Gastrocnemius medialis (tissue), 4 donors: ENCODE results near the gene PLN. TPM values are rescaled to one million over a fixed set of nuclear protein-coding genes. Genes with fewer than 3 reads are reported as not detected.

Source experiments
- ATAC-seq, 2 donors: fragments of 150-250 bp; one replicate each; pipeline ENCODE4 v1.9.1; 2016
- DNase-seq, 2 donors: peaks; one replicate each; pipeline ENCODE4 v3.0.0-alpha.2; 2019
- H3K27ac ChIP-seq, 4 donors: fragments of 200-600 bp; sonication (generic); 1 replicate in 1 of 4; 2 replicates in 3 of 4; pipeline ENCODE4 v1.5.1; 2016 to 2018; ENCODE audit warnings: mild to moderate bottlenecking in 2 of 4, moderate library complexity in 1 of 4
- H3K27me3 ChIP-seq, 3 donors: fragments of 200-600 bp; sonication (generic) in 2 of 3; 1 replicate in 1 of 3; 2 replicates in 2 of 3; pipeline versions ENCODE4 v1.5.1 to v1.6.0; 2016 to 2019; ENCODE audit warnings: mild to moderate bottlenecking in 1 of 3, moderate library complexity in 1 of 3
- H3K36me3 ChIP-seq, 2 donors: fragments of 200-600 bp; sonication (generic) in 1 of 2; one replicate each; pipeline ENCODE4 v1.5.1; 2017 to 2018
- H3K4me1 ChIP-seq, 2 donors: fragments of 200-600 bp; sonication (generic) in 1 of 2; one replicate each; pipeline ENCODE4 v1.5.1; 2016 to 2017; ENCODE audit warnings: mild to moderate bottlenecking in 2 of 2
- H3K4me3 ChIP-seq, 4 donors: fragments of 200-600 bp; sonication (generic) in 3 of 4; 1 replicate in 1 of 4; 2 replicates in 3 of 4; pipeline ENCODE4 v1.5.1; 2016 to 2019; ENCODE audit warnings: mild to moderate bottlenecking in 2 of 4
- H3K9me3 ChIP-seq, 3 donors: fragments of 200-600 bp; sonication (generic) in 2 of 3; 1 replicate in 1 of 3; 2 replicates in 2 of 3; pipeline ENCODE4 v1.5.1; 2016 to 2019
- CTCF ChIP-seq, 5 experiments: fragments of 450-650 bp in 3 of 5; fragments of 200-600 bp in 2 of 5; sonication (generic) in 2 of 5; IDR thresholded peaks in 4 of 5; conservative IDR thresholded peaks in 1 of 5; 1 replicate in 4 of 5; 2 replicates in 1 of 5; pipeline ENCODE4 v1.5.1; 2016 to 2019; ENCODE audit warnings: antibody characterized with exemption in 5 of 5, mild to moderate bottlenecking in 3 of 5, moderate library complexity in 3 of 5
- POLR2A ChIP-seq, 2 donors: fragments of 450-650 bp; IDR thresholded peaks; one replicate each; pipeline ENCODE4 v1.6.1; 2017; ENCODE audit warnings: antibody characterized with exemption in 2 of 2, mild to moderate bottlenecking in 2 of 2, moderate library complexity in 2 of 2
- in situ Hi-C, 4 donors: fragments of 200-750 bp; cut with MboI; loops; one replicate each; pipeline versions ENCODE4 v1.15.0 to v1.8.0; 2017; ENCODE audit warnings: low sequenced_read_pairs in 4 of 4
- intact Hi-C: fragments of 100-400 bp; cut with DNase I; formaldehyde crosslinking; loops from one replicate; pipeline ENCODE4 v1.15.1; 2023; ENCODE audit warnings: low total_unique reads
- total RNA-seq, 4 donors: library from RNA; depleted of rRNA; stranded (reverse); fragments of >200 nt; gene quantifications; one replicate each; pipeline versions ENCODE4 v1.1.0 to v1.2.3, GENCODE V29; 2016

Gene PLN
- total RNA-seq, 4 donors from 2014 or later: 49.6 to 278 (median 202) TPM

GRCh38 chr6:118597636-118598035 lies 49.5 kb downstream of the PLN start:
- Histone ChIP-seq H3K36me3 (no peaks in the 10 kb centered on the region), H3K9me3 (no peaks in the 10 kb centered on the region), H3K27me3 (no peaks in the 10 kb centered on the region), H3K27ac (peak overlapping the region; percentile 4 to 62 (median 44)), H3K4me1 (peaks cover 41 to 49% of the 10 kb centered on the region in 2 donors), H3K4me3 (no peak overlapping the region)
- DNase-seq: no peak
- no peak for ATAC-seq
- TF ChIP-seq POLR2A (IDR thresholded peaks at IDR 0.05): no peak
- TF ChIP-seq CTCF (IDR thresholded peaks at IDR 0.05 in 4 of 5, conservative IDR thresholded peaks at IDR 0.05 in 1 of 5): no peak
- in situ Hi-C loops: loop anchor here in 1 of 4 donors (25.0 kb wide), 1 partner anchor 310 kb away; no protein-coding TSS in a partner anchor
- intact Hi-C loops: no loop called here

- DNase-seq (no peak), ATAC-seq (peak in 1 of 2 donors; percentile 57)
- H3K27ac ChIP-seq: peak overlapping the region in 3 of 4 donors; percentile 40 to 62 (median 48)
- intact Hi-C loops (no loop called here), in situ Hi-C loops (loop anchor here in 1 of 4 donors (25.0 kb wide), 1 partner anchor 311 kb away; no protein-coding TSS in a partner anchor)
- peaks cover 35 to 42% of the 10 kb centered on the region in 2 donors for H3K4me1 ChIP-seq
- H3K9me3 ChIP-seq: no peaks in the 10 kb centered on the region
- no peaks in the 10 kb centered on the region for H3K36me3 ChIP-seq
- no peak for TF ChIP-seq POLR2A (IDR thresholded peaks at IDR 0.05)
- TF ChIP-seq CTCF (IDR thresholded peaks at IDR 0.05 in 4 of 5, conservative IDR thresholded peaks at IDR 0.05 in 1 of 5): no peak
- H3K4me3 ChIP-seq: no peak overlapping the region
- no peaks in the 10 kb centered on the region for H3K27me3 ChIP-seq
These were observed 50.2 kb downstream of the PLN start for GRCh38 chr6:118598324-118598723.

- intact Hi-C loops (no loop called here), in situ Hi-C loops (loop anchor here in 3 of 4 donors (25.0 kb wide), 2 partner anchors 615 to 640 kb away; no protein-coding TSS in a partner anchor)
- no peak overlapping the region for H3K4me3 ChIP-seq
- DNase-seq (no peak), ATAC-seq (no peak)
- H3K27me3 ChIP-seq: no peaks in the 10 kb centered on the region
- H3K27ac ChIP-seq: peak overlapping the region in 1 of 4 donors; percentile 24
- H3K36me3 ChIP-seq: no peaks in the 10 kb centered on the region
- no peak for TF ChIP-seq POLR2A (IDR thresholded peaks at IDR 0.05)
- no peak for TF ChIP-seq CTCF (IDR thresholded peaks at IDR 0.05 in 4 of 5, conservative IDR thresholded peaks at IDR 0.05 in 1 of 5)
- H3K9me3 ChIP-seq: no peaks in the 10 kb centered on the region
- peaks cover 26 to 30% of the 10 kb centered on the region in 2 donors for H3K4me1 ChIP-seq
These were observed 54.2 kb downstream of the PLN start for GRCh38 chr6:118602300-118602699.

- DNase-seq (no peak), ATAC-seq (no peak)
- Histone ChIP-seq H3K27ac (no peak overlapping the region), H3K4me1 (peaks cover 20 to 22% of the 10 kb centered on the region in 2 donors), H3K36me3 (no peaks in the 10 kb centered on the region), H3K27me3 (no peaks in the 10 kb centered on the region), H3K4me3 (no peak overlapping the region), H3K9me3 (no peaks in the 10 kb centered on the region)
- no peak for TF ChIP-seq POLR2A (IDR thresholded peaks at IDR 0.05)
- TF ChIP-seq CTCF (IDR thresholded peaks at IDR 0.05 in 4 of 5, conservative IDR thresholded peaks at IDR 0.05 in 1 of 5): no peak
- intact Hi-C loops (no loop called here), in situ Hi-C loops (loop anchor here in 3 of 4 donors (25.0 kb wide), 2 partner anchors 616 to 641 kb away; no protein-coding TSS in a partner anchor)
These were observed 55.3 kb downstream of the PLN start for GRCh38 chr6:118603372-118603771.
